ENCODE measurements around the gene RFC1.
"Not testable (repeated sequence)": the region's sequence is repeated elsewhere in the genome, so short reads cannot be mapped to it uniquely, and the experiment has no call there.

GRCh38 chr4:39292433-39292832, 73.7 kb downstream of the RFC1 start:
- not testable (repeated sequence) for TF ChIP-seq KDM1A (IDR thresholded peaks at IDR 0.05); RBM22 (IDR thresholded peaks at IDR 0.05; ENCODE audit: low read depth, low read length, poor library complexity, severe bottlenecking); CTCF (IDR thresholded peaks at IDR 0.05 in 2 of 3, conservative IDR thresholded peaks at IDR 0.05 in 1 of 3; ENCODE audit: insufficient read depth in 2 of 3, low read depth in 1 of 3, low read length in 3 of 3); ZNF318 (IDR thresholded peaks at IDR 0.05; ENCODE audit: borderline replicate concordance in 1 of 2, low read depth in 1 of 2); ZBTB33 (CRISPR knock-in tag; IDR thresholded peaks at IDR 0.05); HDAC2 (IDR thresholded peaks at IDR 0.05); GMEB1 (CRISPR knock-in tag; IDR thresholded peaks at IDR 0.05); SMAD3 (CRISPR knock-in tag; conservative IDR thresholded peaks at IDR 0.05); POLR2AphosphoS5 (IDR thresholded peaks at IDR 0.05; ENCODE audit: control insufficient read depth, insufficient read depth, low read depth, low read length); ZNF274 (IDR thresholded peaks at IDR 0.05; ENCODE audit: borderline replicate concordance, low read depth, low read length); MAFF (IDR thresholded peaks at IDR 0.05; ENCODE audit: low read length); XRCC5 (IDR thresholded peaks at IDR 0.05; ENCODE audit: low read depth, low read length); ZNF175 (CRISPR knock-in tag; IDR thresholded peaks at IDR 0.05; ENCODE audit: low read depth); EZH2 (IDR thresholded peaks at IDR 0.05; ENCODE audit: borderline replicate concordance, low read depth, low read length)
